T-helper 1 cell (primary cell): ENCODE measurements around the gene AXIN1.
"Not testable (repeated sequence)": the region's sequence is repeated elsewhere in the genome, so short reads cannot be mapped to it uniquely, and the experiment has no call there.

Experiments
- DNase-seq, 5 donors: peaks; one replicate each; pipeline ENCODE4 v3.0.0-alpha.2; 2012 to 2020

The AXIN1 gene

DNA sequence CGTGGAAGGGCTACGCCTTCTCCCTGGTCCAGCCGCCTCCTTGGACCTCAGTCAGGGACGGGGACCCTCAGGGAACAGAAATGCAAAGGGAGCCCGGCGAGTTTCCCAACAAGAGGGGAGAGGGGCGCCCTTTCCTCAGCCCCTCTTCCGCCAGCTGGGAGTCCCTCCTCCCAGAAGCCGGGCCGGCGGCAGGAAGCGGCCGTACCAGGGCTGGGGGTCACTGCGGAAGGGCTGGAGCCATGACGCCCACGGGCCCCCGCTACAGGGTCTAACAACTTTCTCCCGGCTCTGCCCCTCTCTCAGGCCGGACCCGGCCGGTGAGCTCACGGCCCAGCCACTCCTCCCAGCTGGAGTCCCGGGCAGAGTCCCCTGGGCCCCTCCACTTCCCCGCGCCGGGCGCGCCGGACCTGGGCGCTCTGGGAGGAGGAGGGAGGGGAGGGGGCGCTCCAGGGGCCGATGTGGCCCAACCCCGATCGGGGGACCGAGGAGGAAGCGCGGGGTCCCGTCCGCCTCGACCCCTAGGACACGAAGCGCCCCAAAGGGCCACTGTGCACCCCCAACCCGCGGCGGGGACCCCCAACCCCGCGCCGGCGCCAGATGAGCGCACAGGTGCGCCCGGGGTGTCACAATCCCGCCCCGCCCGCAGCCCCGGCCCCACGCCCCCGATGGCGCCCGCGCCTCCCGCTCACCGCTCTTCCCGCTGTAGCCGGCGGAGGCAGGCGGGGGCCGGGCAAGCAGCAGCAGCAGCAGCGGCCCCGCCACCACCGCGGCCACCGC, 28.7 kb upstream of the AXIN1 start:
- peak in 1 of 5 donors; percentile 32 for DNase-seq

- DNase-seq = no peak
Measured at GRCh38 chr16:380762-381011, 28.2 kb upstream of the AXIN1 start.

DNA sequence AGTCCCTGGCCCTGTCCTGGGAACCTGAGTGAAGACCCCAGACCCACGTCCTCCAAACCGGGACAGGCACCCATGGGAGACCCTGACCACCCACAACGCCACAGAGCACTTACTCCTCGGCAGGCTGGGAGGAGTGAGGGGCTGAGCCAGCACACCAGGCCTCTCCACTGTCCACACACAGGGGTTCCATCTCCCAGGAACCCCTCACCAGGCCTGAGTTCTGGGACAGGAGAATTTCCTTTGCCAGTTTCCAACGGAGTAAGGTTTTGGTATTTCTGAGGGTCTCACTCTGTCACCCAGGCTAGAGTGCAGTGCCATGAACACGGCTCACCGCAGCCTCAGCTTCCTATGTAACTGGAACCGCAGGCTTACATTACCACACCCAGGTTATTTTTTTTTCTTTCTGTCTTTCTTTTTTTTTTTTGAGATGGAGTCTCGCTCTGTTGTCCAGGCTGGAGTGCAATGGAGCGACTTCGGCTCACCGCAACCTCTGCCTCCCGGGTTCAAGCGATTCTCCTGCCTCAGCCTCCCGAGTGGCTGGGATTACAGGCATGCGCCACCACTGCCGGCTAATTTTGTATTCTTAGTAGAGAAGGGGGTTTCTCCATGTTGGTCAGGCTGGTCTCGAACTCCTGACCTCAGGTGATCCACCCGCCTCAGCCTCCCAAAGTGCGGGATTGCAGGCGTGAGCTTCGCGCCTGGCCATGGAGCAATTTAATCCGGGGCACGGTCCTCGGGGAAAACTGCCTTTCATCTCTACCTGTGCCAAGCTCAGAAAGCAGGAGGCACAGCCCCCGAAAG, 27.6 kb upstream of the AXIN1 start:
- no peak for DNase-seq

GRCh38 chr16:379183-379960, 26.8 kb upstream of the AXIN1 start:
- DNase-seq = no peak

DNA sequence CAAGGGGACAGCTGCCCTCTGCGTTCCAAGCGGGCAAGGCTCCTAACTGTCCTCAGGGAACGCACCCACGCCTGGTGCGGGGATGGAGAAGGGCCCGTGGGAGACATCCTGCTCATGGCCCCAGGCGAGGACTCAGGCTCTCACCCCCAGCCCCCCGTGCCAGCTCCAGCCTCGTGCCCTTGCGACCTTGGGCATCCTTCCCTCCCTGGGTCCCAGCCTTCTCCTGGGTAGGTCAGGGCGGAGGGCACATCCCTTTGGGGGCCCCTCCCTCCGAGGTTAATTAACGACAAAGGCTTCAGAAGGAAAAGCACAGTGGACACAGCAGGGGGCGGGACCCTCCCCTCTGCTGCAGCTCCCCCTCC, 26.3 kb upstream of the AXIN1 start:
- DNase-seq = no peak

DNA sequence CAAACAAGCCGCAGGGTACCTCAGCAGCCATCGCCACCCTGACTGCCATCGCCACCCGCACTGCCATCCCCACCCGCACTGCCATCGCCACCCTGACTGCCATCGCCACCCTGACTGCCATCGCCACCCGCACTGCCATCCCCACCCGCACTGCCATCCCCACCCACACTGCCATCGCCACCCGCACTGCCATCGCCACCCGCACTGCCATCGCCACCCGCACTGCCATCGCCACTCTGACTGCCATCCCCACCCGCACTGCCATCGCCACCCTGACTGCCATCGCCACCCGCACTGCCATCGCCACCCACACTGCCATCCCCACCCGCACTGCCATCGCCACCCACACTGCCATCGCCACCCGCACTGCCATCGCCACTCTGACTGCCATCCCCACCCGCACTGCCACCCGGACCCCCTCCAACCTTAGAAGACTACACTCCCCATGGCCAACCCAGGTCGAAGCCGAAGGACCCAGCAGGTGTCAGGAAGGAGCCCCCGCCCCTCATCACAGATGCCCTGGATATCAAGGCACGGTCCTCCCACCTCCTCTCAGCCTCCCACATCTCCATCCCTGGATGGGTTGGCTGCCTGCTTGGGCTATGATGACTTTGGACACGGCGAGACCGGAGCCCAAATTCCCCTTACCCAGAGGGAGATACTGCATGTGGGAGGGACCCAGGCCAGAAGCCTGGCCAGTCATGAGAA, 25.7 kb upstream of the AXIN1 start:
- not testable (repeated sequence) for DNase-seq

DNA sequence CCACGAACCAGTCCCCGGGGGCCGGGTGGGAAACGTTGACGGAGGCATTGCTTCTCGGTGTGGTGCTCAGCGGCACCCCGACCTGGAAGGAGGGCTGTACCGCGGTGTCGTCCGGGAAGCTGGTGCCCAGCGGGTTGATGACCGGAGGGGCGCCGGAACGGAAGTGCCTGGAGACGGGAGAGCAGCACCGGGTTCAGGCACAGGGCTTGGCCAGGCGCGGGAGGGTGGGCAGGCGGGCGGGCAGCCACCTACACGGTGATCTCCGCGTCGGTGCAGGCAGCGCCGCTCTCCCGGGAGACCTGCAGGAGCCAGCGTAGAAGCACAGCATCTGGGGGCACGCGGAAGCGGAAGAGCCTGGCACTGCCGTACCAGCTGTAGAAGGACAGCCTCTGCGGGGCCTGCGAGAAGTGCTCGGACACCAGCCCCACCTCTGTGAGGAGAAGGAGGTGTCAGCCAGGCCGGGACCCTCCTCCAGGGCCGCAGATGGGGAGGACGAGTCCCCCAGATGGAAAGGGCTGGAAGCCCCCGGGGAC, 25.0 kb upstream of the AXIN1 start:
- no peak for DNase-seq

DNA sequence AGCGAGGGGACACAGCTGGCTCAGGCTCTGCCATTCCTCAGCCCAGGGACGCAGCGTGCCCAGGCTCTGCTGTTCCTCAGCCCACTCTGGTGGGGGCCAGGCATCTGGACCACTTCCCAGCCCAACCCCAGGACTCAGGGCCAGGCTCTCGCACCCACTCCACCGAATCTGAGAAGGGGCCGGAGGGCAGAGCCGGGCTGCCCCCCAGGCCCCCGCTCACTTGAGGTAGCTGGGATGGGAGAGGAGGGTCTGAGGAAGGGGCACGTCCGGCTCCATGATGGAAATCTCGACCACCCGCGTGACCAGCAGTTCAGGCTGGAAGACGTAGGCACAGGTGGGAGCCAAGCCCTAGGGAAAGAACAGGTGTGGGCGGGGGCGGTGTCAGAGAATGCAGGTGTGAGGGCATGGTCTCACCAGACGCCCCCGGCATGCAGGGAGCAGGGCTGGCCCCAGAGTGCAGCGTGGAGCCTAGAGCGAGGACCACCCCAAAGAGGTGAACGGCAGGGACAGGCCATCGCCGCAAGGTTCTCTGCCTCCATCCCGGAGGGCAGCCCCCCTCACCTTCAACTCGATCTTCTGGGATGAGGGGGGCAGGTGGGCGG, 24.4 kb upstream of the AXIN1 start:
- no peak for DNase-seq

GRCh38 chr16:375927-376816, 23.6 kb upstream of the AXIN1 start:
- DNase-seq = no peak

- DNase-seq = no peak
Measured at GRCh38 chr16:375212-375611, 22.7 kb upstream of the AXIN1 start.

DNA sequence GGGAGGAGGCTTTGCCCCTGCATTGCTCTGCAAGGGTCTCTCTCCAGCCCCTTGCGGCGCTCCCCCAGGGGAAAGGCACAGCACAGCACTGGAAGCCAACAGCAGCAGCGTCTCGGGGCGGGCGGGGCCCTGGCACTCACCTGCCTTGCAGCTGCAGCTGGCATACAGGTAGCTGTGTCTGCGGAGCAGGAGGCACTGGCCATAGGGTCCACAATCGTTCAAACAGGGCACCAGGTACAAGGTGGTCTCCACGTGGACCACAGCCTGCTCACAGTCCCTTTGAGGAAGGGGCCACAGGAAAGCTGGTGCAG, 22.0 kb upstream of the AXIN1 start:
- DNase-seq = no peak

- no peak for DNase-seq
Measured at GRCh38 chr16:373848-374615, 21.5 kb upstream of the AXIN1 start.

DNA sequence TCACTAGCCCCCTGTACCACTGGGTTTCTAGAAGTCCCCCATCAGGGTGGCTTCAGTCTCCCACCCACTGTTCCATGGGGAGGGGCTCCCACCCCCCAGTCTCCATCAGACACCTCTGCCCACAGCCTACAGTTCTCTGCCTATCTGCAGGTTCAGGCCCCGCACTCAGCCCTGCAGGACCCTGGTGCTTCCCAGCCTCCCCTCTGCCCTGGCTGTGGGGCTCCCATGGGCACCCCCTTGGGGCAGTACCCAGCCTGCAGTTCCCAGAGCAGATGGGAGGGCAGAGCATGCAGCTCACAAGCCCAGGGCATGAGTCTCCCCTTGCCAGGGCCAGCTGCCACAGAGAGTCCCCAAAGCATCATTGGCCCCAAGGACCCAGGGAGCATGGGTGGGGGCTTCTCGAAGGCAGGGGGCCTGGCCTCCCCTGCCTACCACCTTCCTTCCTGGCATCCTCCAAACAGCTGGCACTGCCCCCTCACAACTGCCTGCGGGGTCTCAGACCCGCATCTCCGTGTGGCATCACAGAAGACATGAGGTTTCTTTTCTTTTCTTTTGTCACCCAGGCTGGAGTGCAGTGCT, 20.6 kb upstream of the AXIN1 start:
- DNase-seq = no peak

GRCh38 chr16:372302-372983, 19.9 kb upstream of the AXIN1 start:
- no peak for DNase-seq

GRCh38 chr16:371515-372301, 19.2 kb upstream of the AXIN1 start:
- no peak for DNase-seq

DNA sequence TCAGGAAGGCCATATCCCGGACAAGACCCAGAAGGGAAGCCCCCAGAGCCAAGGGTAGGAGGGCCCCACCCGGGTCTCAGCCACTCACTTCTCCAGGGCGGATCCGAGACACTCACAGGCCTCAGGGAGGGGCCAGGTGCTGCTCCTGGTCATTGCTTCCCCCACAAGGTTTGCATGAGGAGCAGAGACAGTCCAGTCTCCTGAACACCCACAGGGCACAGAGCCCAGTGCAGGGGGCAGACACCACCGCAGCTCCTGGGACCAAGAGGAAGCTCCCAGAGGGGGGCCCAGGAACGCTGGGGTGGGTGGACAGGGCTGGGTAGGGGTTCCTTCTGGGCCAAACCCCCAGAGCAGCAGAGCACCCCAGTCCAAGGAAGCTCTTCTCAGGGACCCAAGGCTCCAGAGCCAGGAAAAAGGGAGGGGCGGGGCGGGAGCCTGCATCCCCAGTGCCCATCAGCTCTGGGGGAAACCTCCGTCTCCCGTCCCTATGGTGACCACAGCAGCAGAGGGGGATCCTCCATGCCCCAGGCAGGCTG, 18.5 kb upstream of the AXIN1 start:
- DNase-seq = no peak

DNA sequence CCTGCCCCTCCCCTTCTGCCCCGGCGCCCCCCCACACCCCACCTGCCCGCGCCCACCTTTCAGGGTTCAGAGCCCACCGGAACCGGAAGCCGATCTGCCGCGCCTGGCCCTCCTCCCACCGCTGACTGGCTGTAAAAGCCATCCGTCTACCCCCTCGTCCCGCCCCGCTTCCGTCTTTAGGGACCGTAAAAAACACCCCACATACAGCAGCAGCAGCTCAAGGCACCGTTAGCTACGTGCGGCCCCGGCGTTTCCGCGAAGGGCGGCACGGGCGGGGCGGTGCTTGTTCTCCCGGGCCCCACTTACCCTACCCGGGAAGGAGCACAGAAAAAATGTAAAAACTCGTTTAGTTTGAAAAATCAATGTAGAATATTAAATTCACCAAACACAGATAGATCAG, 17.9 kb upstream of the AXIN1 start, which contains the start of gene MRPL28:
Gene MRPL28, minus strand, starts transcription at position 96 of the 400 bp plus-strand sequence. CDS start 320 bp downstream, outside the sequence.
- DNase-seq = peak; percentile 81 to 96 (median 87)

- DNase-seq = no peak
Measured at GRCh38 chr16:369866-370436, 17.4 kb upstream of the AXIN1 start.
